Measurements from ENCODE around the gene PRSS57.
A peak's percentile ranks its signal among the peaks of the same experiment; 100 is the strongest.

Gene PRSS57

GRCh38 chr19:690203-690602 is 5.0 kb downstream of the PRSS57 start:
- Histone ChIP-seq H3K4me1 (ENCODE audit: control insufficient read depth, insufficient read depth, low read length) (no peaks in the 10 kb centered on the region), H3K4me3 (ENCODE audit: low read depth, low read length) (no peak overlapping the region), H3K27ac (ENCODE audit: extremely low read depth, low read depth, low read length) (no peak overlapping the region), H3K9me3 (ENCODE audit: control insufficient read depth, insufficient read depth, low read depth, low read length) (no peaks in the 10 kb centered on the region), H3K36me3 (ENCODE audit: control insufficient read depth in 2 of 2, insufficient read depth in 1 of 2, low read length in 2 of 2) (no peaks in the 10 kb centered on the region)
- no peak for TF ChIP-seq OVOL3 (tag by site-specific recombination; IDR thresholded peaks at IDR 0.05)
- TF ChIP-seq ZNF830 (tag by site-specific recombination; IDR thresholded peaks at IDR 0.05; ENCODE audit: low read depth) = no peak
- no peak for TF ChIP-seq ZNF37A (tag by site-specific recombination; IDR thresholded peaks at IDR 0.05)
- TF ChIP-seq ZNF639 (tag by site-specific recombination; IDR thresholded peaks at IDR 0.05) = no peak
- TF ChIP-seq ZNF394 (tag by site-specific recombination; IDR thresholded peaks at IDR 0.05; ENCODE audit: borderline replicate concordance) = no peak
- TF ChIP-seq ZNF549 (tag by site-specific recombination; IDR thresholded peaks at IDR 0.05) = no peak
- no peak for TF ChIP-seq ZNF555 (tag by site-specific recombination; conservative IDR thresholded peaks at IDR 0.05)
- TF ChIP-seq ZNF341 (tag by site-specific recombination; IDR thresholded peaks at IDR 0.05; ENCODE audit: low read depth) = no peak
- POLR2A ChIA-PET = no interaction called here
- CTCF ChIA-PET = interaction anchor here (0.6 to 1.0 kb wide), 2 partner anchors 9 to 18 kb away, joined by 3 read pairs; no protein-coding TSS in a partner anchor

GRCh38 chr19:688992-689391 is 6.3 kb downstream of the PRSS57 start:
- Histone ChIP-seq H3K9me3 (ENCODE audit: control insufficient read depth, insufficient read depth, low read depth, low read length) (no peaks in the 10 kb centered on the region), H3K36me3 (ENCODE audit: control insufficient read depth in 2 of 2, insufficient read depth in 1 of 2, low read length in 2 of 2) (no peaks in the 10 kb centered on the region), H3K4me1 (ENCODE audit: control insufficient read depth, insufficient read depth, low read length) (no peaks in the 10 kb centered on the region), H3K4me3 (ENCODE audit: low read depth, low read length) (no peak overlapping the region), H3K27ac (ENCODE audit: extremely low read depth, low read depth, low read length) (no peak overlapping the region)
- POLR2A ChIA-PET = no interaction called here
- TF ChIP-seq ZNF10 (tag by site-specific recombination; IDR thresholded peaks at IDR 0.05) (peak; percentile 99), ZNF350 (tag by site-specific recombination; IDR thresholded peaks at IDR 0.05) (no peak), TCF7L2 (IDR thresholded peaks at IDR 0.05; ENCODE audit: borderline replicate concordance, low read depth, low read length) (no peak), ZNF785 (tag by site-specific recombination; IDR thresholded peaks at IDR 0.05) (no peak), ZNF19 (tag by site-specific recombination; IDR thresholded peaks at IDR 0.05; ENCODE audit: low read depth) (no peak), WT1 (tag by site-specific recombination; IDR thresholded peaks at IDR 0.05) (no peak)
- CTCF ChIA-PET = no interaction called here

- Histone ChIP-seq H3K4me1 (ENCODE audit: control insufficient read depth, insufficient read depth, low read length) (no peaks in the 10 kb centered on the region), H3K36me3 (ENCODE audit: control insufficient read depth in 2 of 2, insufficient read depth in 1 of 2, low read length in 2 of 2) (no peaks in the 10 kb centered on the region), H3K4me3 (ENCODE audit: low read depth, low read length) (no peak overlapping the region), H3K27ac (ENCODE audit: extremely low read depth, low read depth, low read length) (no peak overlapping the region), H3K9me3 (ENCODE audit: control insufficient read depth, insufficient read depth, low read depth, low read length) (no peaks in the 10 kb centered on the region)
- POLR2A ChIA-PET = interaction anchor here (0.6 kb wide), 1 partner anchor 12 kb away, joined by 3 read pairs; no protein-coding TSS in a partner anchor
- CTCF ChIA-PET = interaction anchor here (1.0 kb wide), 1 partner anchor 20 kb away, joined by 4 read pairs; the partner anchor contains the start of gene PALM
- TF ChIP-seq ZNF518A (tag by site-specific recombination; conservative IDR thresholded peaks at IDR 0.05; ENCODE audit: low read depth) (no peak), KLF8 (tag by site-specific recombination; IDR thresholded peaks at IDR 0.05) (no peak), ZNF530 (tag by site-specific recombination; IDR thresholded peaks at IDR 0.05; ENCODE audit: low read depth) (no peak), ZNF155 (tag by site-specific recombination; IDR thresholded peaks at IDR 0.05) (no peak), ZBTB10 (tag by site-specific recombination; IDR thresholded peaks at IDR 0.05) (no peak), MZF1 (tag by site-specific recombination; IDR thresholded peaks at IDR 0.05; ENCODE audit: borderline replicate concordance) (no peak), ZNF266 (tag by site-specific recombination; IDR thresholded peaks at IDR 0.05; ENCODE audit: low read depth) (no peak), ZFP69B (tag by site-specific recombination; IDR thresholded peaks at IDR 0.05) (no peak), ZBTB6 (tag by site-specific recombination; IDR thresholded peaks at IDR 0.05) (no peak)
Observed at GRCh38 chr19:688214-688613, 7.0 kb downstream of the PRSS57 start.
